BJ (cell line): ENCODE measurements around the gene TYRO3. TPM values are rescaled to one million over a fixed set of nuclear protein-coding genes. Genes with fewer than 3 reads are reported as not detected.

Source experiments
- CTCF ChIA-PET: fragments of 350-600 bp; formaldehyde crosslinking; extraction: SDS; loops from one replicate; lab custom pipeline; 2021; ENCODE audit warnings: antibody characterized with exemption, inconsistent platforms; lab: Yijun Ruan, JAX
- POLR2A ChIA-PET: fragments of 300-600 bp; sonication (Branson Sonifier 250); formaldehyde crosslinking; extraction: SDS; loops from one replicate; lab custom pipeline; 2021; ENCODE audit warnings: antibody characterized with exemption; lab: Charles Lee
- DNase-seq: peaks from one replicate; pipeline ENCODE4 v3.0.0-alpha.2; 2011; ENCODE audit warnings: low read depth
- H3K27me3 ChIP-seq: 2 replicates; pipeline ENCODE4 v1.6.0; 2011; ENCODE audit warnings: low read length; ENCODE audit not compliant: control insufficient read depth, insufficient read depth
- H3K36me3 ChIP-seq: 2 replicates; pipeline ENCODE4 v1.5.1; 2011; ENCODE audit warnings: low read length; ENCODE audit not compliant: control insufficient read depth, insufficient read depth
- H3K4me3 ChIP-seq: 2 replicates; pipeline ENCODE4 v1.5.1; 2011; ENCODE audit warnings: low read depth, mild to moderate bottlenecking, control low read depth, low read length
- polyA plus RNA-seq: library from polyadenylated mRNA; depleted of rRNA; stranded (reverse); fragments of >200 nt; gene quantifications from 2 replicates; pipeline ENCODE4 v1.2.3, GENCODE V29; 2011; rRNA removed
- TF ChIP-seq, protein P1 (sequence below): IDR thresholded peaks from 2 replicates; pipeline ENCODE4 v1.5.1; 2011; ENCODE audit warnings: low read depth, mild to moderate bottlenecking, control low read depth, inconsistent platforms, low read length, moderate library complexity; ENCODE audit not compliant: insufficient read depth

The TYRO3 gene
- polyA plus RNA-seq, 1 experiment = 18.8 TPM

DNA sequence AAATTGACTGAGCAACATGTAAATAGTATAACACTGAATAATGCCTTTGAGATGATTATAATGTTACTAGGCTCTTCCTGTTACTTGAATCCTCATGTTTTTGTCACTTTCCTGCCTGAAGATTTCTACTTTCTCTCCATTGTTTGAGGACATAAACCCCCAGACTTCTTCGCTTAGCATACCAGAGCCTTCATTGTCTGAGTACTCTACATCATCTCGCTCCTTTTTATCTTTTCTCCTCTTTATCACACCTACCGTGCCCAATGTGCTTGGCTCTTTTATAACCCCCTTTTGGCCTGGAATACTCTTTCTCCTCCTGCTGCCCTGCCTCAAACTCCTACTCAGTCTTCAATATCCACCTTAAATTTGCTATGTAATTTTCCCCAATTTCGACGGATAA, 70.9 kb downstream of the TYRO3 start:
- CTCF ChIA-PET = no interaction called here
- TF ChIP-seq, protein P1, sequence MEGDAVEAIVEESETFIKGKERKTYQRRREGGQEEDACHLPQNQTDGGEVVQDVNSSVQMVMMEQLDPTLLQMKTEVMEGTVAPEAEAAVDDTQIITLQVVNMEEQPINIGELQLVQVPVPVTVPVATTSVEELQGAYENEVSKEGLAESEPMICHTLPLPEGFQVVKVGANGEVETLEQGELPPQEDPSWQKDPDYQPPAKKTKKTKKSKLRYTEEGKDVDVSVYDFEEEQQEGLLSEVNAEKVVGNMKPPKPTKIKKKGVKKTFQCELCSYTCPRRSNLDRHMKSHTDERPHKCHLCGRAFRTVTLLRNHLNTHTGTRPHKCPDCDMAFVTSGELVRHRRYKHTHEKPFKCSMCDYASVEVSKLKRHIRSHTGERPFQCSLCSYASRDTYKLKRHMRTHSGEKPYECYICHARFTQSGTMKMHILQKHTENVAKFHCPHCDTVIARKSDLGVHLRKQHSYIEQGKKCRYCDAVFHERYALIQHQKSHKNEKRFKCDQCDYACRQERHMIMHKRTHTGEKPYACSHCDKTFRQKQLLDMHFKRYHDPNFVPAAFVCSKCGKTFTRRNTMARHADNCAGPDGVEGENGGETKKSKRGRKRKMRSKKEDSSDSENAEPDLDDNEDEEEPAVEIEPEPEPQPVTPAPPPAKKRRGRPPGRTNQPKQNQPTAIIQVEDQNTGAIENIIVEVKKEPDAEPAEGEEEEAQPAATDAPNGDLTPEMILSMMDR = no peak
- DNase-seq = no peak
- H3K4me3 ChIP-seq = no peak overlapping the region
- H3K36me3 ChIP-seq = no peaks in the 10 kb centered on the region
- H3K27me3 ChIP-seq = no peaks in the 10 kb centered on the region
- POLR2A ChIA-PET = no interaction called here

DNA sequence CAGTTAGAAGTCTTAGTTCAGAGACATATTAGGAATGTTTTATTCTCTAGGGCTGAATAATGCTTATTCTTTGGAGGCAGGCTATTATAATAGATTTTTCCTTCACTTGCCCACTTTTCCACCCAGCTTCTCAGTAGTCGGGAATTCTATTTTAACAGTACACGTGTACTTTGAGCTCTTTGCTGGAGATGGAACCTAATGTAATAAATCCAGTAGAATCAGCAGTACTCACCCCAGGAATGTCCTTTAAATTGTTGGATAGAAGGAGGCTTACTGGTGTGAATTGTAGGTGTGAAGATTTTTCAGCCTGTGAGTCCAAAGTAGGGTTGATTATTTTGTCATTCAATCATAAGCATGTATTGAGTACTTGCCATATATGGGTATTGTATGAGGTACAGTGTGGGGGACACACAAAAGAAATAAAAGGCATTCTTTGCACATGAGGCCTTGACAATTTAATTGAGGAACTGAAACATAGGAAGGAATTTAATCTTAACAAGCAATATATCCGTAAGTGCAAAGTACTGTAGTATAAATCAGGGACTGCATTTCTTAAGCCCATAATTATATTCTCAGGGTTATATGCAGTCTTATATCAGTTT, 71.7 kb downstream of the TYRO3 start:
- Histone ChIP-seq H3K27me3 (no peaks in the 10 kb centered on the region), H3K4me3 (no peak overlapping the region), H3K36me3 (no peaks in the 10 kb centered on the region)
- ChIA-PET CTCF (interaction anchor here (1.0 kb wide), 1 partner anchor 27 kb away, joined by 3 read pairs; no protein-coding TSS in a partner anchor), POLR2A (no interaction called here)
- DNase-seq = no peak
- TF ChIP-seq, protein P1 = no peak

DNA sequence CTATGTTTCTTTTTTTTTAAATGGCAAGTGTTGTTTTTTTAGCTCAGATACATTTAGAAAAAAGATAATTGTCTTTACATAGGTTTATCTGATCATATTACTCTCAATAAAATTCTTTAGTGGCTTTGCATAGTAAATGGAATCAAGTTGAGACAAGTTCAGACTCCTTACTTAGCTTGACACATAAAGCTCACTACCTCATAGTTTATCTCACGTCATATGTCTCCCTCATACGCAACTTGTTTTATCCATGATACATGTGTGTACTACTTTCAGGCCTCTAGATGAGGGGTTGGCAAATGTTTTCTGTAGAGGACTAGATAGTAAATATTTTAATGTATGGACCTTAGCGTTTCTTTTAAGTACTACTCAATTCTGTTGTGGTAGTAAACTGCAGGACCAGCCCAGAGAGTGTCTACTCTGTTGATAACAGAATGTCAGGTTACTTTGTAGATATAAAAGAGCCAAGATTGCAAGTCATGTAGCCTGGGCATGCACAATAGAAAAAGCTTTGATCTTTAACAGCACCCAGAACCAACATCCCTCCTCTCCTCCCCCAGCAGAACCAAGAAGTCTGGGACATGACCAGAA, 73.0 kb downstream of the TYRO3 start:
- ChIA-PET POLR2A (no interaction called here), CTCF (interaction anchor here (0.6 to 2.1 kb wide), 2 partner anchors 8 to 131 kb away, joined by 3 to 4 read pairs; no protein-coding TSS in a partner anchor)
- Histone ChIP-seq H3K4me3 (no peak overlapping the region), H3K36me3 (no peaks in the 10 kb centered on the region), H3K27me3 (no peaks in the 10 kb centered on the region)
- TF ChIP-seq, protein P1 = no peak
- no peak for DNase-seq

Other genes starting within 250 kb of the TYRO3 start
- gene OIP5, start 226.6 kb upstream of the TYRO3 start, polyA plus RNA-seq = 4.0 and 5.6 TPM in 2 replicates
- 77.4 and 102 TPM in 2 replicates for gene NUSAP1, start 226.3 kb upstream of the TYRO3 start, polyA plus RNA-seq
- gene NDUFAF1, start 156.7 kb upstream of the TYRO3 start, polyA plus RNA-seq = 8.9 and 17.2 TPM in 2 replicates
- 22.6 and 27.2 TPM in 2 replicates for gene RTF1, start 142.1 kb upstream of the TYRO3 start, polyA plus RNA-seq
- gene ITPKA, start 65.3 kb upstream of the TYRO3 start, polyA plus RNA-seq = 0.44 and 0.59 TPM in 2 replicates
- gene LTK, start 45.4 kb upstream of the TYRO3 start, polyA plus RNA-seq = 0.09 and 0.11 TPM in 2 replicates
- 6.4 and 14.2 TPM in 2 replicates for gene RPAP1, start 15.0 kb upstream of the TYRO3 start, polyA plus RNA-seq
- 4.7 and 8.0 TPM in 2 replicates for gene MGA, start 101.2 kb downstream of the TYRO3 start, polyA plus RNA-seq
- gene MAPKBP1, start 215.3 kb downstream of the TYRO3 start, polyA plus RNA-seq = 4.8 and 8.3 TPM in 2 replicates